CD4-positive, alpha-beta T cell treated with Interleukin-15 for 1 hour (primary cell): ENCODE results near the gene CCDC158.
"Not testable (repeated sequence)": the region's sequence is repeated elsewhere in the genome, so short reads cannot be mapped to it uniquely, and the experiment has no call there.

ENCODE experiments used
- DNase-seq: peaks from one replicate; pipeline ENCODE4 v3.0.0-alpha.2; 2020

CCDC158 gene

DNA sequence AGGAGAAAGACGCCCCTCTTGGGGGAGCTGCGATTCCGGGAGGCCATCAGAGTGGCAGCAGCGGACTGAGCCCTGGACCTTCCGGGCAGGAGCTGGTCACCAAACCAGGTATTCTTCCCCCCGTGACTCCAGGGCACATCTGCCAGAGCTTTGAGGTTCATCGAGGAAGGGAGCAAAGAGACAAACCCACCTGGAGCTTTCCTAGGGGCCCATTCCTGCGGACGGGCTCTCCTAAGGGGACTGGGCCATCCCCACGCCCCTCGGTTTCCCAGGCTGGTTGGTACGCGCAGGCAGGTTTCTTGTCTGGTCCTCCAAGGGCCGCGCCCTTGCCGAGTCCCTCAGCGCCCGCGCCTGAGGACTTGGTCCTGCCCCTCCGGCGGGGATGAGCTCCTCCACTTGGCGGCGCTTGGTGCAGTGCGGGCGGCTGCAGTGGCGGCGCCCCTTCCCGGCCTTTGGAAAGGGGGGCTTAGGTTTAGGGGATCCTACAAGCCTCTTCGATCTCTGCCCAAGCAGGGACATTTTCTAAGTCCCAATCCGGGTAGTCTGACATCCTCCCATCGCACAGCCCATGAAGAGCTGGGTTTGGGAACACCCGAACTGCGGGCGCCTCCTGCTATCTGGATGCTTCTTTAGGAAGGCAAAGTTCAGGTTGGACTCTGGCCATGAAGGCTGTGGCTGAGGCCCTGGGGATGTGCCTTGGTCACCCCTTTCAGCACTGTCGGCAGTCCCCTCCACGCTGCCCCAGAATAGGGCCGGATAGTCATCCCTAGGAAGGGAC is 113.9 kb downstream of the CCDC158 start:
- no peak for DNase-seq

DNA sequence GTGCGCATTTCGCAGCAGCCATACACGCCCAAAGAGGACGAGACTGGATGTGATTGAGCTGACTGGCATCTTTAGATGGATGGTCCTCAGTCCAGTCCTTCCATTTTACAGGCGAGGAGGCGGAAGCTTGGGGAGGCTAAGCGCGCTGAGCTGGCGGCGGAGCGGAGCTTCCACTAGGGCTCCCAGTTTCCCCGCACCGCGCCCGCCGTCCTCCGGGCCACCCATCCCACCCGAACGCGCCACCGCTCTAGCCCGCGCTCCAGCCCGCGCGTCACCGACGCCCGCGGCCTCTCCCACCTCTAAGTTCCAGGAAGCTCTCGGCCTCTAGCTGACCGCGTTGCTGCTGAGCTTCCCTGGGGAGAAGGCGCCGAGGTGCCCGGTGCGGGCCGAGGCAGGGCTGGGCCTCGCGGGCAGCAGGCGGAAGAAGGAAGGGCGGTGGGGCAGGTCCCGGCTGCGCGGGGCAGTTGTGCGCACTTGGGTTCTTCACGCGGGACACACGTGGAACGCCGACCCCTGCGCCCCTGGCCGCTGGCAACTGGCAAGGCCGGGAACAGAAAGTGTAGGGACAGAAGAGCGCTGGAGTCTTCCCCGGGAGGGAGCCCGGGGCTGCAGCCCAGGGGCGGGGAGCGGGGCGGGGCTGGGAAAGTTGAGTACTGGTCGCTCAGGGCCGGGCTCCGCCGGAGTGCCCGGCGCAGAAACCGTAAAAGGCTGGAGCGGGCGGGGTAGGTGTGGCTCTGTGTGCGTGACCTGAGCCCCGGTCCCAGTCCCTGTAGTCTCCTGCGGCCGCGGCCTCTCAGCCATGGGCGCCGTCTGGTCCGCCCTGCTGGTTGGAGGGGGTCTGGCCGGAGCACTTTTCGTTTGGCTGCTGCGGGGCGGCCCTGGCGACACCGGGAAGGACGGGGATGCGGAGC is 114.7 kb downstream of the CCDC158 start, which contains the start of gene STBD1:
Gene STBD1 (plus strand): TSS at position 763 of the 911 bp plus-strand sequence. CDS start 37 bp downstream, at position 800.
- DNase-seq = peak; percentile 44

DNA sequence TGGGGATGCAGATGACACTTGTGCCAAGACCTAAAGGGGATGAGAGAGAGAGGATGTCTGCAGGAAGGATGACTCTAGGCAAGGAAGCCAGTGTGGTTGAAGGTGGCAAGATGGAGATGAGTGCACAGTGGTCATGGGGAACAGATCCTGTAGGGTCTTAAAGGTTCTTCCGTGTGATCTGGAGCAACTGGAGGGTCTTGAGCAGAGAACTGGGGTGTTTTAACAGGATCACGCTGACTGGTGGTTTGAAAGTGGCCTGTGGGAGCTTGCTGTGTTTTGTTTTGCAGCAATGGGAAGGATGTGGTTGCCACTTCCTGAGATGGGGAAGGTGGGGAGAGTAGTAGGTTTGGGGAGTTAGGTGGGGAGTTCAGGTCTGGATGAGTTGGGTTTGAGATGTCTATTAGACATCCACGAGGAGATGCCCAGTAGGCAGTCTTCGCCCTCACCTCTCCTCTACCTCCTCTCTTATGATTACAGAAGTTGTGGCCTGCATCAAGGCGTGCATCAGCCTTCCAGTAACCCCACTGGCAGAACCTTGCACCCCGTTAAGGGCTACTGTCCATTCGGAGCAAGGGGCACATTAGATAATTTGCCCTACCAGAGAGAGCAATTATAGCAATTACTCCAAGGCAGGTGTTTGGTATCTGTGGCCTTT is 115.8 kb downstream of the CCDC158 start:
- DNase-seq = no peak

DNA sequence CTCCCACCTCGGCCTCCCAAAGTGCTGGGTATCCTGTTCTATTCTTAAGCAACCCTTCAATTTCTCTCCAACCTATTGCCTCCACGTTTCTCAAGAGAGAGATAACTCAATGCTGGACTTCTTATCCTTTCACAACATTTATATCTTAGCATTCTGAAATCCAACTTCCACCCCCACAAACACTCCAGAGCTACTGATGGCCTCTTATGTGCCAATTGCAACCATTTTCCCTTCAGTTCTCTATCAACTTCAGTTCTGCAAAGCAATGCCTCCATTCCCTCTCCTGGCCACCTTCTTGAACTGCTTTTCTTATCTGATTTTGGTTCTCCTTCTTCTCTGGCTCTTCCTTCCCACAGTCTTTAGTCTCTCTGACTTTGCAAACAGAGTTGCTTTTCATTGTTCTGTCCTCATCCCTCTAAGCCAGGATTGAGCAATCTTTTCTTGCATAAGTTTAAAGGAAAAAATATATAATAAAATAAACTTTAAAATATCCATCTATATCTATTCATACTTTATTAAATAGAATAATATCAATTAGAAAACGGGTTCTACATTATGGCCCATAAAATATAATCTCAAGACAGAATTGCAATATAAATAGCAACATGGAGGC is 118.0 kb downstream of the CCDC158 start:
- DNase-seq = no peak

DNA sequence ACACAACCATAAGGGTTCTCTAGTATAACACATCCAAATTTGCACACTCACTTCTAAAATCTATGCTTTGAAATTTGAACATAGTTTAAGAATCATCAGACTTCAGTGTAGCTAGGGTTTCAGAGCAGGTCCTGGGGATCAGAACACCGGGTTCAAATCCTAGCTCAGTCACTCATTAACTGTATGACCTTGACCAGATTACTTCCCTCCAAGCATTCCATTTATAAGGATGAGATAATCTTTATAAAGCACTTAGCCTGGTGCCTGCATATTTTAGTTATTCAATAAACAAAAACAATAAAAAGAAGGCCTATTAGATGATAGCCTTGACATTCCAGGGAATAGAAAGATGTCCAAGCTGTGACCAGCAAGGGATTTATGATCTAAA is 119.2 kb downstream of the CCDC158 start:
- DNase-seq = no peak

DNA sequence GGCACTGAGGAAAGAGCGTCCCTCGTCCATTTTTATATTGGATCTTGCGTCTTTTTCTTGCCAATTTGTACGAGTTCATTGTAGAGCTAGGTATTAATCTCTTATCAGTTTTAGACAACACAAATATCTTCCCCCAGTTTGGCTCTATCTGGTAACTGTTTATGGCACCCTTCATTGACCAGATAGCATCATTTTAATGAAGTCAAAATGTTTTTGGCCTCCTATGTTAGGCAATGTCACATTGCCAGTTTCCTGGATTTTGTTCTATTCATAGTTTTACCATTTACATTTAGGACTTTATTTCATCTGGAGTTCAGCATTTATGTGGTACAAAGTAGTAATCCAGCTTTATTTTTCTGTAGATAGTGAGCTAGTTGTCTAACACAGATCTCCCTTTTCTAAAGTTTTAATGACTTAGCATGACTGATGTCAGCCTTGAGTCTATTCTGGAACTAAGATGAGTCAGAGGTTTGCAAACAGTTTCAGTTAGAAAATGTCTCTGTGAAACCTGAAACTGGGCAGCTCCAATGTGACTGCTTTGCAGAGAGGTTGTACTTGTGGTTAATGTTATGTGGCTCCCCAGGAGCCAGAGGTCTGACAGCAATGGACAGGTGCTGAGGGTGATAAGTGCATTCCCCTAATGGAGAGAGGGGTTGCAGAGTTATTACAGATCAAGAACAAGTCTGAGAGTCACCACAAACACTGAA is 119.7 kb downstream of the CCDC158 start:
- no peak for DNase-seq

DNA sequence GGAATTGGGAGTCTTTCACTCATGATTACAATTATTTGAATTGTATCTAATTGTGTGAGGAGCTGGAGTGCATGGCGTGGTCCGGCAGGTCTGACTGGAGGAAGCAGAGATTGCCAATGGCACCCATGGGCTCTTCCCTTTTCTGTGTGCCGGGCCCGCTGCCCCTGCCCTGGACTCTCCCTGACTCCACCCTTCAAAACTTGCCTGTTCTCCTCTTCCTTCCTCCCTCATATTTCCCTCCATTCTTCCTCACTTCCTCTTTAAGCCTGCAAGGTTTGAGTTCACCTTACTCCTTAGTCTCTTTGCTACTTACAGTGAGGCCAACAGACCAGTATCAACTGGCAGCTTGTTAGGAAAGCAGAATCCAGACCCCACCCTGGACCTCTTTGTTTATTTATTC is 120.9 kb downstream of the CCDC158 start:
- DNase-seq = no peak

DNA sequence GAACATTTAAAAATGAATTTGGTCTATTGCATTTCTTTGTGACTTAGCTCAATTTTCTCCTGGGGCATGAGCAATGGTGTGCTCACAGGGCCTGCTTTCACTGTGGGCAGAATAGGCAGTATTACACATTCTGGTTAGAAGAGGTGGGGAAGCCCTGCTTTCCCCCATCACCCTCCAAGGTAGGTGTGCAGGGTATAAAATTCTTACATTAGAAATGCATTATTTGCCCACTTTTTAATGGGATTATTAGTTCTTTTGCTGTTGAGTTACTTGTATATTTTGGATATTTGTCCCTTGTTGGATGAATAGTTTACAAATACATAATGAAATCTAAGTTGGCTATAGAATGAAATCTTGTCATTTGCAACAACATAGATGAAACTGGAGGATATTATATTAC is 122.7 kb downstream of the CCDC158 start:
- DNase-seq = no peak

DNA sequence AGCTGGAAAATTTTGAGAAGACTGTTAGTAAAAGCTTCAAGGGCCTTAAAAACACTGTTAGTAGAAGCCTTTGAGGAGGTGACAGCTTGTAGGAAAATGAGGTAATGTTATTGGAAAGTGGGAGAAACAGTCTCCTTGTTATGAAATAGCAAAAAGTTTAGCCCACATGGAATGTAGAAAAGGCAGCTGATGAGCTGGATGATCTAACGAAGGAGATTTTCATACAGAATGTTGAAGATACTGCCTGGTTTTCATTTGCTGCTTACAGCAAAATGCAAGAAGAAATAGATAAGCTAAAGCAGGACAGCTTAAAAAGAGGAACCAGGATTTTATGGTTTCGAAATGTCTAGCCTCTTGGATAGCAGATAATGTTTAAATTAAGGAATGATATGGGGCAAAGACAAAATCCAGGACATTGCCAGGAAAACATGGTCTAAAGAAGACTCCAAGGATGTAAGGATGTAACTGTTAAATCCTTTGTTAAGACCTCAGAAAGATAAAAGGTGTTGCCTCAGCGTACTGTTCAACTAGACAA is 124.6 kb downstream of the CCDC158 start:
- DNase-seq = no peak

DNA sequence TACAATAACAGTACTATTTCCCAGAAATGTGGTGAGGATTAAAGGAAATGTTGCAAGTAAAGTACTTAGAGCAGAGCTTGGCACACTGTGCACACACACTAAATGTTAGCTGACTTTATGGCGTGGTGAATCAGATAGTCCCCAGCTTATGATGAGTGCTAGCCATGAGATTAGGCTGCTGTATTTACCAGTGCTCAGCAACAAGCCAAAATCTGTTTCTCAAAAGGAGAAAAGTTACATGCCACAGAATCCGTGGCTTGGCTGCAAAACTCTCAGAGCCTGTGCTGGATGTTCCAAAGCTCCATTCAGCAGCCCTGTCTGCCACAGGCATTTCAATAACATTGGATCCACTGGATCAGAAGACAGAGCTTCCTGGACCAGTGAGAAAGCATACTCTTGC is 127.2 kb downstream of the CCDC158 start:
- no peak for DNase-seq

DNA sequence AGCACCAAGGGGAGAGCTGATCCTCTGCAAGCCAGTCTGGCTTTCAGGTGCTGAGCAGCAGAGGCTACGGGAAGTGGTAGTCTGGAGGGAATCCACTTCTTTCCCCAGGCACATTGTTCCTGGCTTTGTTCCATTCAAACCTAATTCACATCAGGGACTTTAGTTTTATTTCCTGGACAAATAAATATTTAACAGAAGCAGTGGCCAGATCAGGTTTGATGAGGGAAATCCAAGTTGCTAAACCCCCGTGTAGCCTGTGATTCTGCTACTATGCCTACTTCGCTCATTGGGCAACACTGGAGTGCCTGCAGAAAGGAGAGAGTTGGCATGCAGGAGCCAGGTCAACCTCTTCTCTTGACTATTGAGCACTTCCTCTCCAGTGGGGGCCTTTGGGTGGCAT is 128.2 kb downstream of the CCDC158 start:
- no peak for DNase-seq

DNA sequence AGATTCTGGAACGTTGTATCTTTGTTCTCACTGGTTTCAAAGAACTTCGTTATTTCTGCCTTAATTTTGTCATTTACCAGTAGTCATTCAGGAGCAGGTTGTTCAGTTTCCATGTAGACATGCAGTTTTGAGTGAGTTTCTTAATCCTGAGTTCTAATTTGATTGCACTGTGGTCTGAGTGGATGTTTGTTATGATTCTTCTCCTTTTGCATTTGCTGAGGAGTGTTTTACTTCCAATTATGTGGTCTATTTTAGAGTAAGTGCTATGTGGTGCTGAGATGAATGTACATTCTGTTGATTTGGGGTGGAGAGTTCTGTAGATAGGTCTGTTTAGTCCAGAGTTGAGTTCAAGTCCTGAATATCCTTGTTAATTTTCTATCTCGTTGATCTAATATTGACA is 133.1 kb downstream of the CCDC158 start:
- DNase-seq = not testable (repeated sequence)

DNA sequence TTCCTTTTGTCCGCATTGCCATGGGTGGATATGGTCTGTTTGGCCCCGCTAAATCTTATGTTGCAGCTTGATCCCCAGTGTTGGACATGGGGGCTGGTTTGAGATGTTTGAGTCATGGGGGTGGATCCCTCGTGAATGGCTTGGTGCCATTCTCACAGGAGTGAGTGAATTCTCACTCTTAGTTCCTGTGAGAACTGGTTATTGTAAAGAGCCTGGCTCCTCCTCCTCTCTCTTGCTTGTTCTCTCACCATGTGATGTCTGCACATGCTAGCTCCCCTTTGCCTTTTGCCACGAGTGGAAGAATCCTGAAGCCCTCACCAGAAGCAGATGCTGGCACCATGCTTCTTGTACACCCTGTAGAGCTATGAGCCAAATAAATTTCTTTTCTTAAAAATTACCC is 137.0 kb downstream of the CCDC158 start:
- DNase-seq = no peak

DNA sequence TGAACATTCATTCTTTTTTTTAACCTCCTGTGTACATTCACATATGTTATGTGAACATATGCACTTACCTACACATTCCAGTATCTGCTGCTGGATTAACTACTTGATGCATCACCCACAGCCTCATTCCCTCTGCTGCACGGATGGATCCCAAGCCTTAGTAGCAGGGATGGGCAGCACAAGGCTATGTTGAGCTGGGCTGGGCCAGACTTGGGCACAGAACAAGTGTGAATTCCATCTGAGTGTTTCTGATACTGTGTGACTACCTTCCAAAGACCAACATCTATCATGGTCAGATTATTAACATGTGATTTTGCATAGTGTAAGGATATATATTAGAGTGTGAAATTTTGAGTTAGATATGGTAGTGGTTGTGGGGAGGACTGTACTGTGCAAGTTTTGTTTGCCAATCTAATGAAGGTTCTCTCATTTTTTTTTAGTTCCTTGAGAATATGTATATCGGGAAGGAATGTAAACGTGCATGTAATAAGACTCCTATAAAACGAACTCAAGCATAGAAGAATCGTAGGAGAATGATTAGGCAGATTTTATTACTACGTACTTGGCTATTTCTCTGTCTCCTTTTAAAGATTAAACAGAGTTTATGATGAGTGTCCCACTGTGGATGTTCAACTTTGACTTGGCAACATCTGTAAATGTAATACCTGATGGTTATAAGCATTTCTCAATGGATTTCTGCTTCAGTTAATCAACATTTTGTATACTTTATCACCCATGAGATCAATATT is 137.8 kb downstream of the CCDC158 start:
- DNase-seq = no peak

DNA sequence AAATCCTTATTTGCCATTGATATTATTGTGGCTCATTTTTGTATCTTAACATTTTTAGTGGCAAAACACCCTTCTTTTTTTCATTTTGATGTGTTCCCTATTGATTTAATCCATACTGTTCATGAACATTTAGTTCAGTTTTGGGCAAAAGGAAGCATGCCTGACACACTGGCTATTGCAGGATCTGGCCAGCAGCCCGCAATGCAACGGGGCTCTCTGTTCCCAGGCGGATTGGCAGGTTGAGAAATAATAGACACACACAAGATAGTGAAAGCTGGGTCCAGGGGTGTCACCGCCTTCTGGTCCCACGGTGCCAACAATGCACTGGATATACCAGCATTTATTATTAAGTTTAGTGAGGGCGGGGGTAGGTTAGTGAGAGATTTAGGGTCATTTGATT is 139.3 kb downstream of the CCDC158 start:
- DNase-seq = not testable (repeated sequence)

DNA sequence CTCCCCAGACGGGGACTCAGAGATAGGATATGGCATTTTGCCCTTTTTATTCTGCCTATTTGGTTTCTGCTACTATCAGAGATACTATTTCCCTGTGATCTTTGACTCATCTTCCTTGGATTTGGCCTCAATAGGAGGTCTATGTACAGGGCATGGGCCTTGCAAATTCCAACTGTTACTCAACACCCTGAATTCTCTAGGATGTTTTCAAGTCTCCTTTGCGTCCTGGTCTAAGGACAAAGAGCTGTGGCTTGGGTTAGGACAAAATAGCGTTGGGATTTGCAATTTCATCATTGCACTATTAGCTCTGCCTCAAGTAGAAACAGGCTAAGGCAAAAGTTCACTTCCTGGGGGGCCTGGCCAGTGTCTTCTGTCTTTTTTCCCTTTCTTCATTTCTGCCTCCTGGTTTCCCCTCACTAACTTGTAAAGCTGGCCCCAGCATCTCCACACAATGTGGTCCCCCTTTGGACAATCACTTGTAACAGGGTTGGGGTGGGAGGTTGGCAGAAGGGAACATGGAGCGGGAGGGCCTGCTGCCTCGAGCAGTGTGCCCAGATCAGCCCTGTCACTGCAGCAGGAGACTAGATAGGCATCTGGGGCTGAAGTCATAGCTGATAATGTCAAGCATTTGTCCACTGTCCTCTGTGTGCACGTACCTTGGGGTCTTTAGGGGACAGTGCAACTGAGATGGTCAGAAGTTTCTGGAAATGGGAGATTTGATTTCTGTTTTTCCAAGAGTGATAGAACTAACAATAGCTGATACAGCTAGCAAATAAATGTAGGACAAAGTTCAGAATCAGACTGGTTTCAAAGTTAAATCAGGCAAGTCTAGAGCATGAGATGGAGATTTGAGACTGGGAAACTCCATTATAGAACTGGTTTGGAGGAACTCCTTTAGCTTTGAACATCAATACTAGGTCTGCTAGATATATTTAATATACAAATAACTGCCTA is 140.2 kb downstream of the CCDC158 start:
- no peak for DNase-seq

DNA sequence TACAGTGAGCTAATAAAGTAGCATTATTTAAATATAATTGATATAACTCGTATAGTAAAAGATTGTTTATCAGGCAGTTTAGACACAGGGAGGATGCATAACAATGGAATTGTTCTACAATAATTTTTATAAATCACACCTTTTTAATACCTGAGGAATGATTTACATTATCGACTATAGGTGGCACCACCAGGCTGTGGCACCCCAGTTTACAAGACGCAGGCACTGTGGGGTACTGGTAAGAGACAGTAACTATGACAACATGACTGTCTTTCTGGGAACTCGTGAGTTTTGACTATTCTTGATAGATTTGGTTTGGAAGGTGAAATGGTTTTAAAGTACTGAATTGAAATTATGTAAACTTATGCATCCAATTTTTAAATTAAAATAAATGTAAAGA is 141.5 kb downstream of the CCDC158 start:
- no peak for DNase-seq

DNA sequence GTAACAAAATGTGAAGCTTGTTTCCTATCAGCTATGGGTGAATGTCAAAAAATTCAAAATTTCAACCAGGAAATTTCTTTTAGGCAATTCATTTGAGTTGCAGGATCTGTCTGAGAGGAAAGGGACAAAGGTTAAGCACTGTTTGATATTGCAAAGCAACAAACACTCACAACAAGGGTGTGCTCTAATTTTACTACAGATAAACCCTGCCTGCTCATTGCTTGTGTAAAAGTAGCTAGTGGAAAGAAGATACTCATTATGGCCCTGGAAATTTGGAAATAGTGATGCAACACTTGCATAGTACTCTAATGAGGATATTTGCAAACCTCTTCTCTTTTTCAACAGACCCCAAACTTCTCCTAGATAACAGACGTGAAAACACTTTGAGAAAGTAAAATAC is 142.4 kb downstream of the CCDC158 start:
- no peak for DNase-seq

DNA sequence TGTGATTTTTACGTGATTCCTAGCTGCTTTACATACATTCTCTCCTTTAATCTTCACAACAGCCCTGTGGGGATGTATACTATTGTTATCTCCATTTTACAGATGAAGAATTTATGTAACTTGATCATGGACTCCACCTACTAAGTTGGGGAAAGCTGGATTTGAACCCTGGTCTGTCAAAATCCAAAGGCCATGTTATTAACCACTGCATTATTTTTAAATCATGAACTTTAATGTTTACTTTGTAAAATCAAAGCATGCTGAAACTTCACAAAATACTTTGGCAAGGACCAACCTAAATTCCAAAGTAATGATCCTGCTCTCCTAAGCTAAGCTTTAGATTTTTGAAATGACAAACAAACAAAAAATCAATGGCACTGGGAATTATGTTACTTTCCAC is 143.3 kb downstream of the CCDC158 start:
- no peak for DNase-seq

DNA sequence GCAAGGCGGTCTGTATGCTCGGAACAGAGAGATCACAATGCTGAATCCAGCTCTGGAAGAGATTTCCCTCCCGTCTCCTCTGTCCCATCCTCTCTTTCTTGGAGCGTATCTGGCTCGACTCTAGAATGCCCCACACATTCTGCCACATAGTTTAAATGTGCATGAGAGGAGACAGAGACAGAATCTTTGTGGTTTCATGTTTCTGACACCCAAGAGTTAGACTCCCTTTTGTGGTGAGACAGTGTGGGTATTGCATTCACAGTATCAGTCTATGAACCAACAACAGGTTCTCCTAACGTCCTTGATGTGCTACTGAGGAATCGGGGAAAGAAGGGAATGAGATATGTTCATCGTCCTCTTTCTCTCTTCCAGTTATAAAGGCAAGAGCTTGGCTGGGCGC is 144.1 kb downstream of the CCDC158 start:
- DNase-seq = no peak
